NB4 (cell line): ENCODE results near the gene CFAP92.

Source experiments
- MYC ChIP-seq: IDR thresholded peaks from 2 replicates; pipeline ENCODE4 v1.6.1; 2011; ENCODE audit warnings: low read depth, low read length
- POLR2A ChIP-seq: IDR thresholded peaks from 2 replicates; pipeline ENCODE4 v1.6.1; 2011; ENCODE audit warnings: mild to moderate bottlenecking; ENCODE audit not compliant: insufficient read length; ENCODE audit errors: extremely low read depth
- TF ChIP-seq, protein P1 (sequence below): IDR thresholded peaks from one replicate; pipeline ENCODE4 v1.5.1; 2012; ENCODE audit warnings: low read depth, low read length

DNA sequence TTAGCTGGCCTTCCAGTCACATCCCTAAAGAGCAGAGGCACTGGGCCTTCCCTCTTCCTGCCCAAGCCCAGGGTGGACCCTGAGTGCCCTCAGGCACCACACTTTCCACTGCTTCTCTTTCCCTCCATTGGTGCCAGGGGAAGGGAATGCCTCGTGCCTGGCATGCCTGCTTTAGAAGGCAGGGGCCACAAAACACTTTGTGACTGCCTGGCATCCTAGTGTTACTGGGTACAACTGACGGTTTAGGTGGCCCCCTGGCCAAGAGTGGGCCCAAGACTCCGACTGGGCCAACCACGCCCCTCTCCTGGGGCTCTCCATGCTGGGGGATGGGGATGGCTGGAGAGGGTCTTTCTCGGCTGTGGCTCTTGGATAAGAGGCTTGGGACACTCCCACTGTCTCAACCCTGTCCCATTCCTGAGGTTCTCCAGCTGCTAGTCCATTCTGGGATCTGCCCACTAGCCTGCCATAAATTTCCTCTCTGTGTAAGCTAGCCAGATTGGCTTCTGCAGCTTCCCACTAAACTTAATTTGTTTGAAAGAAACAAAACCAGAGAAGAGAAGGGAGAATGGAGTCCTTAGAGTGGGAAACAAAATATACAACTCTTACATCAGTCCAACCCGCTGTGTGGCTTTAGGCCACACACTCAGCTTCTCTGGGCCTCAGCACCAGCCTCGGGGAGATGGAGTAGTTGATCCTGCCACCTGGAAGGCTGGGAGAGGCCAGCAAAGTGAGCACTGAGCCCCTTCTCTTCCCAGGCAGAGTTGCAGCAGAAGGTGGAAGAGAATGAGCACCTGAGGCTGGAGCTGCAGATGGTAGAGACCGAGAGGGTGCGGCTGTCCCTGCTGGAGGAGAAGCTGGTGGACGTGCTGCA lies 42.6 kb upstream of the CFAP92 start:
- TF ChIP-seq, protein P1, sequence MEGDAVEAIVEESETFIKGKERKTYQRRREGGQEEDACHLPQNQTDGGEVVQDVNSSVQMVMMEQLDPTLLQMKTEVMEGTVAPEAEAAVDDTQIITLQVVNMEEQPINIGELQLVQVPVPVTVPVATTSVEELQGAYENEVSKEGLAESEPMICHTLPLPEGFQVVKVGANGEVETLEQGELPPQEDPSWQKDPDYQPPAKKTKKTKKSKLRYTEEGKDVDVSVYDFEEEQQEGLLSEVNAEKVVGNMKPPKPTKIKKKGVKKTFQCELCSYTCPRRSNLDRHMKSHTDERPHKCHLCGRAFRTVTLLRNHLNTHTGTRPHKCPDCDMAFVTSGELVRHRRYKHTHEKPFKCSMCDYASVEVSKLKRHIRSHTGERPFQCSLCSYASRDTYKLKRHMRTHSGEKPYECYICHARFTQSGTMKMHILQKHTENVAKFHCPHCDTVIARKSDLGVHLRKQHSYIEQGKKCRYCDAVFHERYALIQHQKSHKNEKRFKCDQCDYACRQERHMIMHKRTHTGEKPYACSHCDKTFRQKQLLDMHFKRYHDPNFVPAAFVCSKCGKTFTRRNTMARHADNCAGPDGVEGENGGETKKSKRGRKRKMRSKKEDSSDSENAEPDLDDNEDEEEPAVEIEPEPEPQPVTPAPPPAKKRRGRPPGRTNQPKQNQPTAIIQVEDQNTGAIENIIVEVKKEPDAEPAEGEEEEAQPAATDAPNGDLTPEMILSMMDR: no peak
- TF ChIP-seq POLR2A (no peak), MYC (no peak)
